HUES64 (cell line): ENCODE results near the gene INKA1. TPM values are rescaled to one million over a fixed set of nuclear protein-coding genes. Genes with fewer than 3 reads are reported as not detected.

Source experiments
- H3K27ac ChIP-seq: 2 replicates; pipeline ENCODE4 v1.7.0; 2013; ENCODE audit warnings: low read depth, low read length, inconsistent platforms
- H3K27me3 ChIP-seq: 2 replicates; pipeline ENCODE4 v1.6.1; 2013; ENCODE audit warnings: mild to moderate bottlenecking, low read length; ENCODE audit not compliant: insufficient read depth
- H3K36me3 ChIP-seq: 2 replicates; pipeline ENCODE4 v1.6.1; 2013; ENCODE audit warnings: mild to moderate bottlenecking, low read length; ENCODE audit not compliant: insufficient read depth
- H3K4me1 ChIP-seq: 2 replicates; pipeline ENCODE4 v1.6.1; 2013; ENCODE audit warnings: mild to moderate bottlenecking, low read length, moderate library complexity; ENCODE audit not compliant: insufficient read depth
- H3K4me3 ChIP-seq: 2 replicates; pipeline ENCODE4 v1.5.1; 2013; ENCODE audit warnings: mild to moderate bottlenecking, low read length, moderate library complexity
- H3K9ac ChIP-seq: 2 replicates; pipeline ENCODE4 v1.6.1; 2013; ENCODE audit warnings: mild to moderate bottlenecking, low read depth, low read length
- H3K9me3 ChIP-seq: 2 replicates; pipeline ENCODE4 v1.6.1; 2013; ENCODE audit warnings: low read depth, low read length; ENCODE audit not compliant: insufficient read depth
- WGBS: fragments of 150-250, 120-280 bp; methylation state at CpG from one replicate; pipeline ENCODE4 v1.1.7; 2013; ENCODE audit warnings: missing lambda C conversion rate; 5-methylcytosine and 5-hydroxymethylcytosine counted together
- polyA plus RNA-seq, 2 experiments: library from polyadenylated mRNA; stranded (reverse); fragments of 50-300 nt; gene quantifications; one replicate each; pipeline ENCODE4 v1.2.3, GENCODE V29; 2013

Gene INKA1
- polyA plus RNA-seq (2013, experiment 1 of 2) = 1.3 TPM
- polyA plus RNA-seq (2013, experiment 2 of 2) = 2.9 TPM

- Histone ChIP-seq H3K4me1 (peaks cover 11% of the 10 kb centered on the region), H3K9me3 (no peaks in the 10 kb centered on the region), H3K36me3 (no peaks in the 10 kb centered on the region), H3K9ac (peak within 1 kb of the TSS; percentile 14), H3K27ac (no peak within 1 kb of the TSS), H3K27me3 (peaks cover 34% of the 10 kb centered on the region), H3K4me3 (peak within 1 kb of the TSS; percentile 77)
- under 1% methylated on average over 71 of the region's 71 CpGs for WGBS
These were observed at the start of gene INKA1 for GRCh38 chr3:49802719-49803464. Gene INKA1, plus strand, starts transcription at chr3:49803261. Its CDS starts 132 bp downstream, at chr3:49803393.

DNA sequence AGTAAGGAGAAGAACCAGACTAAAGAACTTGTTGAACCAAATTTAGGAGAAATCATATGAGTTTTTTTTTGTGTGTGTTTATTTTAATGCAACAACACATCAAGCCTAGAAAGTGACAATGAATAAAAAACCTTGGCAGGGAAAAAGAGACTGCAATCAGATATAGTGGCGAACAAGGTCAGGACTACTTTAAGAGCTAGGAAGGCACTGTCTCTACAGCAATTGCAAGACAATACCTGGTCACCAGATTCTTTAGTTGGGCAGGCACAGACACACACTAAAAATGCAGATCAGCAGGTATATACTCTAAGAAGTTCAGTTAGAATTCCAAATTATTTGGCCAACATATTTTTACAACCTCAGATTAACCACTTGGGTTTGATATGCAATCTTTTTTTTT, 48.5 kb upstream of the INKA1 start:
- H3K9ac ChIP-seq = no peak overlapping the region
- H3K27me3 ChIP-seq = no peaks in the 10 kb centered on the region
- WGBS = 92% methylated on average over 1 of the region's 1 CpG
- H3K27ac ChIP-seq = no peak overlapping the region
- H3K4me3 ChIP-seq = no peak overlapping the region
- 0 out of 2 replicates have a peak, but pooled peaks cover 4% of the 10 kb centered on the region for H3K36me3 ChIP-seq
- H3K4me1 ChIP-seq = no peaks in the 10 kb centered on the region
- no peaks in the 10 kb centered on the region for H3K9me3 ChIP-seq

- Histone ChIP-seq H3K9me3 (no peaks in the 10 kb centered on the region), H3K27ac (no peak overlapping the region), H3K4me1 (no peaks in the 10 kb centered on the region), H3K4me3 (no peak overlapping the region), H3K36me3 (no peaks in the 10 kb centered on the region), H3K9ac (no peak overlapping the region), H3K27me3 (no peaks in the 10 kb centered on the region)
- 83% methylated on average over 1 of the region's 1 CpG for WGBS
These were observed 47.0 kb upstream of the INKA1 start for GRCh38 chr3:49756036-49756435.

DNA sequence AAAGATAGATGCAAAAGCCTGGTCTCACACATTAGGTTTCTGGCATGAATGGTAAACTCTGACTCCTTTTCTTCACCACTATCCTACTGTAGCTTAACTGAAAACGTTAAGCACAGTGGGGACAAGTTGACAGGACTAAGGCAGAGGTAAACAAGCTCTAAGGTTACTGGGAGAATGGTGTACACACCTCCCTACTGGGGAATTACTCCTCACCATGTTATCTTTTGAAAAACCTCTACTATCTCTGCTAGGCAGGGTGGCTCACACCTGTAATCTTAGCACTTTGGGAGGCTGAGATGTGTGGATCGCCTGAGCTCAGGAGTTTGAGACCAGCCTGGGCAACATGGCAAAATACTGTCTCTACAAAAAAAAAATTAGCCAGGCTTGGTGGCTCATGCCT, 45.9 kb upstream of the INKA1 start:
- H3K27me3 ChIP-seq = no peaks in the 10 kb centered on the region
- WGBS = 74% methylated on average over 2 of the region's 2 CpGs

GRCh38 chr3:49759226-49759625, 43.8 kb upstream of the INKA1 start:
- WGBS = 91% methylated on average over 1 of the region's 1 CpG
- H3K27me3 ChIP-seq = no peaks in the 10 kb centered on the region
- H3K4me3 ChIP-seq = no peak overlapping the region
- 0 out of 2 replicates have a peak, but pooled peaks cover 2% of the 10 kb centered on the region for H3K36me3 ChIP-seq
- no peak overlapping the region for H3K27ac ChIP-seq
- no peak overlapping the region for H3K9ac ChIP-seq
- no peaks in the 10 kb centered on the region for H3K9me3 ChIP-seq
- H3K4me1 ChIP-seq = no peaks in the 10 kb centered on the region

More for the DNA sequence above, 45.9 kb upstream of the INKA1 start:
- Histone ChIP-seq H3K36me3 (no peaks in the 10 kb centered on the region), H3K4me3 (no peak overlapping the region), H3K27ac (no peak overlapping the region), H3K4me1 (no peaks in the 10 kb centered on the region), H3K9ac (no peak overlapping the region), H3K9me3 (no peaks in the 10 kb centered on the region)

DNA sequence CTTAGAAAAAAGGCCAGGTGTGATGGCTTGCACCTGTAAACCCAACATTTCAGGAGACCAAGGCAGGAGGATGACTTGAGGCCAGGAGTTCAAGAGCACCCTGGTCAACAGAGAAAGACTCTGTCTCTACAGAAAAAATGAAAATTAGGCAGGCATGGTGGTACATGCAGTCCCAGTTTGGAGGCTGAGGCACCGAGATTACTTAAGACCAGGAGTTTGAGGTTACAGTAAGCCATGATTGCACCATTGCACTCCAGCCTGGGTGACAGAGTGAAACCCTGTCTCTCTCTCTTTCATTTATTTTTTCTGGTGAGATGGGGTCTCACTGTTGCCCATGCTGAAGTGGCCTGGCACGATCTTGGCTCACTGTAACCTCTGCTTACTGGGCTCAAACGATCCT, 41.4 kb upstream of the INKA1 start:
- 0 out of 2 replicates have a peak, but pooled peaks cover 4% of the 10 kb centered on the region for H3K36me3 ChIP-seq
- H3K27ac ChIP-seq = no peak overlapping the region
- 88% methylated on average over 3 of the region's 3 CpGs for WGBS
- no peaks in the 10 kb centered on the region for H3K27me3 ChIP-seq
- no peak overlapping the region for H3K9ac ChIP-seq
- no peaks in the 10 kb centered on the region for H3K4me1 ChIP-seq
- H3K9me3 ChIP-seq = no peaks in the 10 kb centered on the region
- H3K4me3 ChIP-seq = no peak overlapping the region

DNA sequence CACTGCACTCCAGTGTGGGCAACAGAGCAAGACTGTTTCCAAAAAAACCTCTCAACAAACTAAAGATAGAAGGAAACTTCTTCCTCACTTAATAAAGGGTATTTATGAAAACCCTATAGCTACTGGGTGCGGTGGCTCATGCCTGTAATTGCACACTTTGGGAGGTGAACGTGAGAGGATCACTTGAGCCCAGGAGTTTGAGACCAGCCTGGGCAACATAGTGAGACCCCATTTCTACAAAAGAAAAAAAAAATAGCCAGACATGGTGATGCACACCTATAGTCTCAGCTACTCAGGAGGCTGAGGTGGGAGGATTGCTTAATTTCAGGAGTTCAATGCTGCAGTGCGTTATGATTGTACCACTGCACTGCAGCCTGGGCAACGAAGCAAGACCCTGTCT, 39.1 kb upstream of the INKA1 start:
- 0 out of 2 replicates have a peak, but pooled peaks cover 4% of the 10 kb centered on the region for H3K36me3 ChIP-seq

GRCh38 chr3:49769286-49769915, 33.7 kb upstream of the INKA1 start:
- Histone ChIP-seq H3K4me3 (no peak overlapping the region), H3K9me3 (no peaks in the 10 kb centered on the region), H3K9ac (no peak overlapping the region), H3K27ac (no peak overlapping the region), H3K27me3 (no peaks in the 10 kb centered on the region), H3K4me1 (no peaks in the 10 kb centered on the region), H3K36me3 (0 out of 2 replicates have a peak, but pooled peaks cover 9% of the 10 kb centered on the region)
- WGBS = 100% methylated on average over 2 of the region's 3 CpGs

More for the DNA sequence above, 39.1 kb upstream of the INKA1 start:
- H3K27me3 ChIP-seq = no peaks in the 10 kb centered on the region
- H3K4me1 ChIP-seq = no peaks in the 10 kb centered on the region
- no peak overlapping the region for H3K4me3 ChIP-seq
- no peak overlapping the region for H3K9ac ChIP-seq
- 95% methylated on average over 3 of the region's 4 CpGs for WGBS
- no peaks in the 10 kb centered on the region for H3K9me3 ChIP-seq
- H3K27ac ChIP-seq = no peak overlapping the region

DNA sequence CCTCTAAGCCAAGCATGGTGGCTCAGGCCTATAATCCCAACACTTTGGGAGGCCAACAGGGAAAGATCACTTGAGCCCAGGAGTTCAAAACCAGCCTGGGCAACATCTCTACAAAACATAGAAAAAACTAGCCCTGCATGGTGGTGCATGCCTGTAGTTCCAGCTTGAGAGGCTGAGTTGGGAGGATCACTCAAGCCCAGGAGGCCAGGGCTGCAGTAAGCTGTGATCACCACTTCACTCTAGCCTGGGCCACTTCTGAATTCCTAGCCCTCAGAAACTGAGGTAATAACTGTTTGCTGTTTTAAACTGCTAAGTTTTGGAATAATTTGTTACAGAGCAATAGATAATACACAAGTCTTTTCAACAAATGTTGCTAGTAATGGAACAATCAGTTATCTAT, 33.1 kb upstream of the INKA1 start:
- Histone ChIP-seq H3K36me3 (0 out of 2 replicates have a peak, but pooled peaks cover 9% of the 10 kb centered on the region), H3K9me3 (no peaks in the 10 kb centered on the region), H3K27me3 (no peaks in the 10 kb centered on the region), H3K4me3 (no peak overlapping the region), H3K27ac (no peak overlapping the region), H3K9ac (no peak overlapping the region), H3K4me1 (no peaks in the 10 kb centered on the region)

- no peak overlapping the region for H3K27ac ChIP-seq
- H3K36me3 ChIP-seq = peaks cover 13% of the 10 kb centered on the region; the same call in 1 of the 2 replicates
These were observed 31.6 kb upstream of the INKA1 start for GRCh38 chr3:49771340-49771938.

GRCh38 chr3:49772703-49773102, 30.4 kb upstream of the INKA1 start:
- no peak overlapping the region for H3K4me3 ChIP-seq
- no peaks in the 10 kb centered on the region for H3K27me3 ChIP-seq
- no peak overlapping the region for H3K9ac ChIP-seq
- H3K36me3 ChIP-seq = peaks cover 19% of the 10 kb centered on the region; the same call in 1 of the 2 replicates
- WGBS = 91% methylated on average over 2 of the region's 2 CpGs
- no peak overlapping the region for H3K27ac ChIP-seq
- no peaks in the 10 kb centered on the region for H3K9me3 ChIP-seq
- no peaks in the 10 kb centered on the region for H3K4me1 ChIP-seq

More at GRCh38 chr3:49771340-49771938, 31.6 kb upstream of the INKA1 start:
- H3K4me3 ChIP-seq = no peak overlapping the region
- H3K9me3 ChIP-seq = no peaks in the 10 kb centered on the region
- H3K9ac ChIP-seq = no peak overlapping the region
- 67% methylated on average over 1 of the region's 1 CpG for WGBS
- H3K27me3 ChIP-seq = no peaks in the 10 kb centered on the region
- no peaks in the 10 kb centered on the region for H3K4me1 ChIP-seq
